ENCODE measurements around the gene CSF1.

- no peak for TF ChIP-seq POLR2A (IDR thresholded peaks at IDR 0.05)
- TF ChIP-seq CTCF (IDR thresholded peaks at IDR 0.05): no peak
- no peak for TF ChIP-seq POLR2AphosphoS5 (IDR thresholded peaks at IDR 0.05; ENCODE audit: insufficient read depth in 1 of 2, low read depth in 1 of 2)
These were observed 63.5 kb downstream of the CSF1 start for GRCh38 chr1:109974191-109974590.
